Natural killer cell treated with Interleukin-12 subunit alpha and Interleukin-12 subunit beta and Interleukin-15 and Interleukin-18, amount 100 ng/mL, for 72 hours (primary cell): ENCODE results near the gene TICRR. TPM values are rescaled to one million over a fixed set of nuclear protein-coding genes. Genes with fewer than 3 reads are reported as not detected.

ENCODE experiments used
- ATAC-seq, 2 donors: fragments of 150-1000 bp; cut with Tn5 transposase in 1 of 2; sonication (Bioruptor Pico), chemical (Tn5 transposase) in 1 of 2; 2 replicates each; pipeline ENCODE4 v1.10.0; 2021
- DNase-seq: peaks from one replicate; pipeline ENCODE4 v3.0.0; 2022; ENCODE audit warnings: low spot score
- H3K27ac Mint-ChIP-seq, 2 donors: 1 replicate in 1 of 2; 2 replicates in 1 of 2; pipeline ENCODE4 v1.8.0; 2022; ENCODE audit warnings: mixed read lengths in 2 of 2, mild to moderate bottlenecking in 1 of 2, moderate library complexity in 1 of 2
- H3K27me3 Mint-ChIP-seq, 2 donors: 1 replicate in 1 of 2; 2 replicates in 1 of 2; pipeline ENCODE4 v1.8.0; 2022; ENCODE audit warnings: mixed read lengths in 2 of 2
- H3K36me3 Mint-ChIP-seq: one replicate; pipeline ENCODE4 v1.8.0; 2022; ENCODE audit warnings: mixed read lengths
- H3K4me1 Mint-ChIP-seq, 2 donors: 1 replicate in 1 of 2; 2 replicates in 1 of 2; pipeline ENCODE4 v1.8.0; 2022; ENCODE audit warnings: low read depth in 2 of 2, mixed read lengths in 2 of 2, mild to moderate bottlenecking in 1 of 2
- H3K4me3 Mint-ChIP-seq: one replicate; pipeline ENCODE4 v1.8.0; 2022; ENCODE audit warnings: mixed read lengths
- H3K9me3 Mint-ChIP-seq: 2 replicates; pipeline ENCODE4 v1.8.0; 2022; ENCODE audit warnings: mixed read lengths
- total RNA-seq, 2 donors: library from RNA; stranded (reverse); gene quantifications; one replicate each; pipeline ENCODE4 v1.2.3, GENCODE V29; 2022

The TICRR gene
- total RNA-seq, 2 donors from 2014 or later: 12.9 to 42.1 TPM

DNA sequence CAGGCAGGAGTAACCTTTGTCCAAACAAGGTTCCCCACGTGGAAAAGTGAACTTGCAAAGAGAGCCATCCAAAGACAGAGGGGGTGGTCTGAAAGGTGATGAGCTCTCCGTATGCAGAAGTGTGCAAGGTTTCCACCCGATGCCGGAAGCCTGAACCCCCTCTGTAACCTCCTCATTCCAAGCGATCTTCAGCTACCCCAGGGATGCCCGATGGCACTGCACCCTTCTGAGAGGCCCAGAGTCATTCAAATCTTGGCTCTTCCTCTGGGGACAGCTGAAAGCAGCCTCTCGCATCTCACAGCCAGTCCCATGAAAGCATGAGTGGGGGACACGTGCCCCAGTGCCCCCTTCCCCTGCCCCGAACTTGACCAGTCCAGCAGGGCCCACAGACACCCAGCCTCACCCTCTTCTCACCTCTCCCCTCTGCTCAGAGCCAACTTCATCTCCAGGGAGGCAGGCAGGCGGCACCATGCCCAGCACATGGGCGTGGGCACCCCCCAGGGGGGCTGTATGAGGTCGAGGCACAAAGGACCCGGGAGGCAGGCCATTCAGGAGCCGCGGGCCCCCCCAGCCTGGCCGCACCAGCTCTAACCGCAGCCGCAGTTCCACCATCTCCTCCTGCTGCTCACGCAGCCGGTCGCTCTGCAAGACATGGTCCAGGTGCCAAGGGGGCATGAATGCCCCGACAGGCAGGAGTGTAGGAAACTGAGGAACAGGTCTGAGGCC, 71.3 kb downstream of the TICRR start:
- Mint-ChIP-seq H3K36me3 (no peaks in the 10 kb centered on the region), H3K9me3 (no peaks in the 10 kb centered on the region), H3K4me3 (no peak overlapping the region), H3K27me3 (no peaks in the 10 kb centered on the region), H3K4me1 (peaks cover 0 to 4% of the 10 kb centered on the region in 2 donors), H3K27ac (no peak overlapping the region)
- DNase-seq: no peak
- no peak for ATAC-seq

DNA sequence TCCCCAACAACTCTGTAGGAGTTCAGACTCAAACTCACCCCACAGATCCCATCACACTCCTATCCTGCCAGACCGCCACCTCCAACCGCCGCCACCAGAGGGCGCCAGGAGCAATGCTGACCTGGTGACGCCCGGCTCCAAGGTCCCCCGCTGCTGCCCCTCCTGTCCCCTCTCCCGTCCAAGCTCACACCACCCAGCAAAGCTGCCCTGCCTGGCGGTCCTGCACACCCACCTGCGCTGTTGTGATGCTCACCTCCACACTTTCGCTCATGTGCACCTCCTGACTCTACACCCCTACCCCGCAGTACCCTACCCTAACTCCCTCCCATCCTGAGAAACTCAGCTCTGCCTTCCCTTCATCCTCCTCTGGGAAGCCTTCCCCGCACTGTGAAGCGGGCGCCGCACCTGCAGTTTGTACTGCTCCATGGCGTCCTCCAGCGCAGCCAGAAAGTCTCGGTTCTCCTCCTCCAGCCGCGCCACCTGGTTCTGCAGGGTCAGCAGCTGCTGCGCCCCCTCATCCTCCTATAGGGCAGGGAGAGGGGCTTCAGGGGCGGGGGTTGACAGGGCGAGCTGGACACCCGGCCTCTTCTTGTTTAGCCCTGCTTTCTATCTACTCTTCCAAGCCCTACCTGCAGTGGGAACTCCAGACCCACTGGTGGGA, 72.1 kb downstream of the TICRR start:
- Mint-ChIP-seq H3K4me3 (no peak overlapping the region), H3K9me3 (no peaks in the 10 kb centered on the region), H3K27me3 (no peaks in the 10 kb centered on the region), H3K36me3 (no peaks in the 10 kb centered on the region), H3K27ac (peak overlapping the region in 1 of 2 donors; percentile 31), H3K4me1 (peaks cover 0 to 4% of the 10 kb centered on the region in 2 donors)
- ATAC-seq: peak; percentile 61 to 72
- DNase-seq: no peak

DNA sequence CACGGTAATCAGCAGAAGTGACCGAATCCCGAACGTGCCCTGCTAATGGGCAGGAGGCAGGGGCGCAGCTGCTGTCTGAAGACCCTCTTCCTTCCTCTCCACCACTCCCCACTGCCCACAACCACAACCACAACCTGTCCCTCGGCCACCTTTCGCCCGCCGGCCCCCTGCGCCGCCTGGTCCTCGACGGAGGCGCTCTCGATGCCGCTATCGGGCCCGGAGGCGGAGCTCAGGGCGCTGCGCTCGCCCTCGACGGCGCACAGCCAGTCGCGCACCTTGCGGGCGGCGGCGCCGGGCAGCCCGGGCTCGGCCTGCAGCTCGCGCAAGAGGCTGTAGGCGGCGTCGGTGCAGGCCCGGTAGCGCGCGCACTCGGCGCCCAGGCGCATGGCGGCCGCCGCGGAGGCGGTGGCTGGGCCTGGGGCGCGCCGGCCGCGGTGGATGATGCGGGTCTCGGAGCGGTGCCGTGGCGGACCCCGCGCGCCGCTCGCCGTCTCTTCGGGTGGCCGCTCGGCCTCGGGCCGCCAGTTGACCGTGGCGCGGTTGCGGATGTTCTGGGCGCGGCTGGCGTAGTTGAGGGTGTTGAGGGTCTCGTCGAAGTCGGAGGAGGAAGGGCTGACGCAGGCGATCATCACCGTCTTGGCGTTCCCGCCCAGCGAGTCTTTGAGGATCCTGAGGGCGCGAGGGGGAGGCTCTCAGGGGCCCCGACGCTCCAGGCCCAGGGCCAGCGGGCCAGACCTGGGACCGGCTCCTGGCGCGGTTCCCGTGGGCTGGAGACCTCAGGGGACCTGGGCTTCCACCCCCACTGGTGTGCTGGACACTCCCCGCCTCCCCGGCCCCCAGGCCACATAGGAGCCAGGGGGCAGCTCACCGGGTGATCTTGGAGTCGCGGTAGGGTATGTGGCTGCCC, 73.1 kb downstream of the TICRR start:
- Mint-ChIP-seq H3K27ac (no peak overlapping the region), H3K9me3 (no peaks in the 10 kb centered on the region), H3K36me3 (no peaks in the 10 kb centered on the region), H3K4me1 (peaks cover 0 to 4% of the 10 kb centered on the region in 2 donors), H3K27me3 (peaks cover 4 to 6% of the 10 kb centered on the region in 2 donors), H3K4me3 (no peak overlapping the region)
- ATAC-seq: peak in 1 of 2 donors; percentile 1
- no peak for DNase-seq

DNA sequence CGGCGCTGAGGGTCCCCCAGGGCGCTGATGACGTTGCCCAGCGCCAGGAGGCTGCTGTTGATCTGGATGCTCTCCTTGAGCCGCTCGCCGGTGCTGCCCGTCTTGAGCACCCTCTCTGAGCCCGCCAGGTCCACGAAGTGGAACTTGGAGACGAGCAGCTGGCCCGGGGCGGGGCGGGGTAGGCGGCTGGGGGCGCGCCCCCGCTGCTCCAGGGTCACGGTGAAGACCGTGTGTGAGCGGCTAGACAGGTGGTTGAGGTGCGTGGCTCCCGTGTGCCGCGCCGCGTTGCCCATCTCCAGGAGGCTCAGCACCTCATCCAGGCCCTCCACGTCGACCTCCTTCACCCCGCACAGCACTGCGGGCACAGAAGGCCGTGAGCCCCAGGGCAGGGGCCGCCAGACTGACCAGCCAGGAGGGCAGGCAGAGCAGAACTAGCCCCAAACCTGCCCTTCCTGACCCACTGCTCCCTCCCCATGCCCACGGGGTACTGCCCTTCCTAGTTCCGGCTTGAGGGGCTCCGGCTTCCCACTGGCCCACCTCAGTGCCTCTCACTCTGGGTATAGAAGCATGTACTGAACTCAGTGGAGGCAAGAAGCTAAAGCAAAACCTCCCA, 73.8 kb downstream of the TICRR start:
- no peak for DNase-seq
- Mint-ChIP-seq H3K36me3 (no peaks in the 10 kb centered on the region), H3K27ac (no peak overlapping the region), H3K4me1 (peaks cover 0 to 4% of the 10 kb centered on the region in 2 donors), H3K9me3 (no peaks in the 10 kb centered on the region), H3K27me3 (peaks cover 4 to 10% of the 10 kb centered on the region in 2 donors), H3K4me3 (no peak overlapping the region)
- ATAC-seq: peak in 1 of 2 donors; percentile 4

DNA sequence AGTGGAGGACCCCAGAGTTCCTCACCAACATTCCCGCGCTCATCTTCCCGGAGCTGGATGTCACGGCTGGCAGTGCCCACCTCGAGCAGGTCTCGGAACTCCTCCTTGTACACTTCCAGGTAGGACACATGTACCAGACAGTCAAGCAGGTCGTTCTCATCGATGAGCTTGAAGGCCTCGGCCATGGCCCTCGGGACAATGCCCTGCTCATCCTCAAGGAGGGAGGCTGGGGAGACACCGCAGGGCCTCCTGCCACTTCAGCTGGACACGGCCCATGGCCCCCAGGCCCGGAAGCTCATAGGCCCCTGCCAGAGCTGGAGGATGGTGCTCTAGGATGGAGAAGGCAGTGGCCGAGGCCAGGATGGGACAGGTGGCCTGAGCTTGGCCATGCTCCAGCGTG, 74.4 kb downstream of the TICRR start:
- peaks cover 9 to 16% of the 10 kb centered on the region in 2 donors for H3K27me3 Mint-ChIP-seq
- peaks cover 4 to 10% of the 10 kb centered on the region in 2 donors for H3K4me1 Mint-ChIP-seq
- DNase-seq: no peak
- no peak for ATAC-seq
- no peak overlapping the region for H3K27ac Mint-ChIP-seq
- H3K9me3 Mint-ChIP-seq: no peaks in the 10 kb centered on the region
- H3K36me3 Mint-ChIP-seq: no peaks in the 10 kb centered on the region
- H3K4me3 Mint-ChIP-seq: no peak overlapping the region

DNA sequence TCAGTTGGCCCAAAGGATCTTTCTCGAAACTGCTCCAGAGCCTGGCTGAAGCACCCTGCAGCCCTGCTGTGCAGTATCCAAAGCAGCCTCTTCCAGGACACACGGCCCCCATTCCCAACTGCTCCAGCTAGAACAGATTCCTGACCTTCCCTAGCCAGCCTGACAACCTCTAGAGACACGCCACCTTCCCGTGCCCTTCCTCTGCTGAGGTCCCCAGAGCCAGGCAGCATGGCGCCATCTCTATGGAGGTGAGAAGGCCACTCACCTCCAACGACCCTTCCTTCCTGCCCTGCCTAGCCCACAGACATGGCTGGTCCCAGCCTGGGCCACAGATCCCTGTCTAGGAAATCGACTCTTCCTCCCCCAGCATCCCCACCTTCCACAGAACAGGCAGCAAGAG, 76.9 kb downstream of the TICRR start:
- H3K27ac Mint-ChIP-seq: no peak overlapping the region
- H3K27me3 Mint-ChIP-seq: peaks cover 17 to 36% of the 10 kb centered on the region in 2 donors
- no peak for DNase-seq
- H3K9me3 Mint-ChIP-seq: no peaks in the 10 kb centered on the region
- H3K4me3 Mint-ChIP-seq: no peak overlapping the region
- peaks cover 10 to 13% of the 10 kb centered on the region in 2 donors for H3K4me1 Mint-ChIP-seq
- no peak for ATAC-seq
- H3K36me3 Mint-ChIP-seq: no peaks in the 10 kb centered on the region

DNA sequence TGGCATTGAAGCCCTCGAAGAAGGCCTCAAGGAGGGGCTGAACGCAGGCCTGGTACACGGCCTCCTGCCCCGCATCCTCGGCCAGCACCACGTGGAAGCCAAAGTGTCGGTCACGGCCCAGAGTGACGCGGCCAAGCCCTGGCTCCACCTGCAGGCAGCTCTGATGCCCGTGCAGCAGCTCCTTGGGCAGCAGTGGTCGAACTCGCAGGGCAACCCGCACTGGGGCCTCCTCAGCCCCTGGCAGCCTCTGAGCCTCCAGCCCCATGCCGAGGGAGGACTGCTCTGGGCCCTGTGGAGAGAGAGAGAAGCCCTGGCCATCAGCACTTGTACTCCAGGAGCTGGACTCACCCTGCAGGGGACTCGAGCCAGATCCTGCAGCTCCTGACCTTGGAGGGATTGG, 77.4 kb downstream of the TICRR start:
- Mint-ChIP-seq H3K4me1 (peaks cover 10% of the 10 kb centered on the region in 2 donors), H3K27me3 (peaks cover 17 to 36% of the 10 kb centered on the region in 2 donors), H3K36me3 (no peaks in the 10 kb centered on the region), H3K27ac (no peak overlapping the region), H3K9me3 (no peaks in the 10 kb centered on the region), H3K4me3 (no peak overlapping the region)
- ATAC-seq (no peak), DNase-seq (no peak)

DNA sequence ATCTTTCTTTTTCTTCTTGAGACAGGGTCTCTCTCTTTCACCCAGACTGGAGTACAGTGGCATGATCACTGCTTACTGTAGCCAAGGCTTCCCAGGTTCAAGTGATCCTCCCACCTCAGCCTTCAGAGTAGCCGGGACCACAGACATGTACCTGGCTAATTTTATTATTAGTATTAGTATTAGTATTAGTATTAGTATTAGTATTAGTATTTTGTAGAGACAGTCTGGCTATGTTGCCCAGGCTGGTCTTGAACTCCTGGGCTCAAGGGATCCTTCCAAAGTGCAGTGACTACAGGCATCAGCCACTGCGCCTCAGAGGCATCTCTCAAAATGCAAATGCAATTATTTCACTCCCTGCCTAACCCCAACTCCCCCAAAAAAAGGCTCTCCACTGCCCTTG, 78.3 kb downstream of the TICRR start:
- Mint-ChIP-seq H3K36me3 (no peaks in the 10 kb centered on the region), H3K4me3 (no peak overlapping the region), H3K4me1 (peaks cover 10% of the 10 kb centered on the region in 2 donors), H3K9me3 (no peaks in the 10 kb centered on the region), H3K27ac (no peak overlapping the region), H3K27me3 (peaks cover 17 to 36% of the 10 kb centered on the region in 2 donors)
- ATAC-seq (no peak), DNase-seq (no peak)

DNA sequence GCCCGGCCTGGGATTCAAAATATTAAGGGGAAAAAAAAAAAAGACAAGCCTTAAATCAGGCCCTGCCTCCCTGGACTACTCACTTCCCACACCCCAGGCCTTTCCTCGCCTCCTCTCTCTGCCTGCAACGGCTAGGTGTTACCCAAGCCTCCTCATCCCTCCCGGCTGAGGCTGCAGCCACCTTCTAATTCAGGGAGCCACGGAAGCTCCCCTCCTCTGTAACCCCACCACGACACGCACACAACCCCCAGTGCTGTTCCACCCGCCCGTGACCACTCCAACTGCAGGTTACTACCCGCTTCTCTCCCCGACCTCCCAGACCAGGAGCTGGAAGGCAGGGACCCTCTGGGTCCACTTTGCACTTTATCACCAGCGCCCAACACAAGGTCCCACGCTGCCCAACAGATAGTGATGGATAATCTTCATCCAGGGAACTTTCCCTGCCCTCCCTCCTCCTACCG, 79.1 kb downstream of the TICRR start:
- Mint-ChIP-seq H3K36me3 (no peaks in the 10 kb centered on the region), H3K27me3 (peaks cover 22 to 42% of the 10 kb centered on the region in 2 donors), H3K9me3 (no peaks in the 10 kb centered on the region), H3K4me3 (peak overlapping the region; percentile 63), H3K27ac (no peak overlapping the region), H3K4me1 (peaks cover 10% of the 10 kb centered on the region in 2 donors)
- ATAC-seq (no peak), DNase-seq (no peak)

DNA sequence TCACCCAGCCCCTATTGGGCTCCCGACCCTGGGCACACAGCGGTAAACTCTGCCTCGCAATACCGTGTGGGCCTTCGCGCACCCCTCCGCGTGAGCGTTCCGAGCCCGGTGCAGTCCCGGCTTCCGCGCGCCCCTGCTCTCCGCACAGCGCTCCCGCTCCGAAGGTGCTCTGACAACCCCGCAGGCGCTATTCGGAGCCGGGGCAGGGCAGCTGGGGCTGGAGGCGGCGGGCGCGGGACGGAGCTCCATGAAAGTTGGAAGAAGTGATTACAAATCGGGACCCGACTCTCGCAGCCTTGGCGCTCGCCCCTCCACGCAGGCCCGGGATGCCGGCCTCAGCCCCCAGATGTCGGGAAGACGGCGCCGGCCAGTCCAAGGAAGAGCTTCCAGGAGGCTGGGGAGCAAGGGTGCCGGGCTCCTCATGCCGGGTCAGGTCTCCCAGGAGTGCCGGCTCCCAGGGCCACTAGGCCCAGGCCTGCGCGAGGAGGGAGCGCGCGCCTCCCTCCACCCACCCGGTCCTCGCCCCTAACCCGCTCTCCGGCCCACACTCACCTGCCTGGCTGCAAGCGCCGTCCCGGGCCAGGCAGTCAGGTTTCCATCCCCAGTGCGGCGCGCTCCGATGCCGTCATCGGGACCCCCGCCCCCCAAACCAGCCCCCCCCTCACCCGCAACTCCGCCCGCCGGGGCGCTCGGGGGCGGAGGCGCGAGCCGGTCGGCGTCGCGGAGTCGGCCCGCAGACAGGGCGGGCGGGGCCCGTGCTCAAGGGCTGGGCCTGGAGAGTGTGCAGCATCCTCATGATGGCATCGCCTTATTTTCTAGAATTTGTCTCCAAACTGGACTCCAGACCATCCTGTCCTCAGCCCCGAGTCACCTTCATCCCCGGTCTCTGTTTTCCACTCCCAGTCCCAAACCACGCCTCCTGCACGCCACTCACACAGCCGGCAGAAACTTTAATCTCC, 79.9 kb downstream of the TICRR start, which contains the start of gene KIF7:
TSS of gene KIF7 (minus strand) at position 621 of the 959 bp plus-strand sequence. CDS start 2,537 bp downstream, outside the sequence.
- Mint-ChIP-seq H3K9me3 (no peaks in the 10 kb centered on the region), H3K27ac (peak within 1 kb of the TSS in 1 of 2 donors; percentile 37), H3K36me3 (no peaks in the 10 kb centered on the region), H3K4me3 (peak within 1 kb of the TSS; percentile 74), H3K4me1 (peaks cover 10% of the 10 kb centered on the region in 2 donors), H3K27me3 (peaks cover 22 to 44% of the 10 kb centered on the region in 2 donors)
- no peak for DNase-seq
- ATAC-seq: peak; percentile 62 to 76

DNA sequence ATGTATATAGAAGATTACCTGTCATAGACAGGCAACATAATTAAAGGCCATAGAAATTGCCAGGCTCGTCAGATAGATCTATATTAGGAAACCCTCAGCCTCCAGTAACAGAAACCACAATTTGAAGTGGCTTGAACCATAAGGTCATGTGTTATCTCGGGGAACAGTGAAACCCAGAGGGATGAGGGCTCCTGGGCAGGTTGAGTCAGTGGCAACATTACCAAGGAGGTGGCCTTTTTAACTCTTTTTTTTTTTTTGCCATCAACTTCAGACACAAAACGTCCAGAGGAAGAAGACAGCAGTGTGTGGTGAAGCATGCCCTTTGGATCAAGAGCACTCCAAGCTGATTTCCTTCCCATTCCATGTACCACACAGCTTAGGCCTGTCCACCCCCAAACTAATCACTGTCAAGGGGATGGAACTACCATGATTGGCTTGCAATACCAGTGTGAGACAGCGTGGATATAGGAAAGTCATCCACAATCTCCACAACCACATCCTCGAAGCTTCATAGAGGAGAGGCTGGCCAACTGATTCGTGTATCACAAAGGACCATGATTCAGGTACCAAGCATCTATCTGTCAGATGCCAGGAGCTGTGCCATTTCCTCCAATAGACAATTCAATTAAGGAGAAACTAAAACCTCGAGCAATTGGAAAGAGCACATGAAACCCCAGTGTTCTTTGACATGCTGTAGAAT, 81.0 kb downstream of the TICRR start:
- H3K4me1 Mint-ChIP-seq: peaks cover 10% of the 10 kb centered on the region in 2 donors
- H3K27ac Mint-ChIP-seq: peak overlapping the region in 1 of 2 donors; percentile 37
- H3K9me3 Mint-ChIP-seq: no peaks in the 10 kb centered on the region
- peaks cover 28 to 44% of the 10 kb centered on the region in 2 donors for H3K27me3 Mint-ChIP-seq
- H3K36me3 Mint-ChIP-seq: no peaks in the 10 kb centered on the region
- DNase-seq: no peak
- ATAC-seq: no peak
- H3K4me3 Mint-ChIP-seq: peak overlapping the region; percentile 74

DNA sequence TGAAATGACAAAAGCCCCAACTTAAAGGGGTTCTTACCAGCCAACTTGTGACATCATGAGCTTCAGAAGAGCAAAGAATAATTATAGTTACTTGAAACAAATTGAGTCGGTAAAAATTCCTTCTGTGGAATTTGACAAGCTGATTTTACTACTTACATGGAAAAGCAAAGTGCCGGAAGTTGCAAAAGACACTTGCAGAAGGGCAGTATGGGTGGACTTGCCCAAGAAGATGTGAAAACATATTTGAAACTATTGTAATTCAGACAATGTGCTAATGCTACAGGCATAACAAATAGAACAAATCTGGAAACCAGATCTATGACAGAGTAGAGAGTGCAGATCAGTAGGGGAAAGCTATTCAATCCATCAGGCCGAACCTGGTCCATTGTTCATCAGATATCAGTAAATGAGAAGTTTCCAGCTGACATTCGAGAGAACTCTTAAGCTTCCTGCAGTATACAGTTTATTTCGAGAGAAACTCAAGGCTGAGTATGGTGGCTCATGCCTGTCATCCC, 82.5 kb downstream of the TICRR start:
- no peak for ATAC-seq
- DNase-seq: no peak
- Mint-ChIP-seq H3K4me1 (peaks cover 10% of the 10 kb centered on the region in 2 donors), H3K9me3 (no peaks in the 10 kb centered on the region), H3K27ac (peak overlapping the region in 1 of 2 donors; percentile 76), H3K4me3 (no peak overlapping the region), H3K36me3 (no peaks in the 10 kb centered on the region), H3K27me3 (peaks cover 34 to 44% of the 10 kb centered on the region in 2 donors)
